ENCODE results near the gene UBTD2. TPM values are rescaled to one million over a fixed set of nuclear protein-coding genes. Genes with fewer than 3 reads are reported as not detected.
A peak's percentile ranks its signal among the peaks of the same experiment; 100 is the strongest.

Gene UBTD2
- polyA plus RNA-seq, 3 donors: 2.3 to 3.2 (median 2.6) TPM

DNA sequence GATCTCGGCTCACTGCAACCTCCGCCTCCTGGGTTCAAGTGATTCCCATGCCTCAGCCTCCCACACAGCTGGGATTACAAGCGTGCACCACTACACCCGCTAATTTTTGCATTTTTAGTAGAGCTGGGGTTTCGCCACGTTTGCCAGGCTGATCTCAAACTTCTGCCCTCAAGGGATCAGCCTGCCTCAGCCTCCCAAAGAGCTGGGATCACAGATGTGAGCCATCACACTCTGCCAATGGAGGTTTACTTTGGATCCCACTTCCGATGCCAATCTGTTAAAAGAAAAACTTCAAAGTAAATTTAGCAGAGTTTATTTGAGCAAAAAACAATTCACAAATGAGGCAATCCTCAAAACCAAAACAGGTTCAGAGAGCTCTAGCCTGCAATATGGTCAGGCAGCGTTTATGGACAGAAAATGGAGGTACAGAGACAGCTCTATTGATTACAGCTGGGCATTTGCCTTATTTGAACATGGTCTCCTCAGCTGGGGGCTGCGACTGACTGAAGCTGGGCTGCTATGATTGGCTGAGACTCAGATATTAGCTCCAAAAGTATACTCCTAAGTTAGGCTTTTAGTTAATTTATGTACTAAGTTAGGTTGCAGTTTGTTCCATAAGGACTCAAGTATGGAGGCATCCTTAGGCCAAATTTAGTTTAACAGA is 18.6 kb upstream of the UBTD2 start:
- Mint-ChIP-seq H3K36me3 (peaks cover 0 to 3% of the 10 kb centered on the region in 2 donors), H3K27ac (peak overlapping the region in 1 of 7 donors; percentile 9), H3K4me1 (no peaks in the 10 kb centered on the region), H3K27me3 (ENCODE audit: low read depth in 3 of 3) (peaks cover 0 to 2% (median 0%) of the 10 kb centered on the region in 3 donors), H3K9me3 (peaks cover 0 to 23% (median 15%) of the 10 kb centered on the region in 7 donors), H3K4me3 (no peak overlapping the region)
- Histone ChIP-seq H2AFZ (ENCODE audit: insufficient read depth, low read depth, low read length, poor library complexity, severe bottlenecking) (no peak overlapping the region), H3K27ac (ENCODE audit: low read depth in 1 of 2, low read length in 2 of 2) (no peak overlapping the region), H3K4me1 (ENCODE audit: control insufficient read depth in 1 of 2, insufficient read depth in 2 of 2, low read length in 2 of 2) (no peaks in the 10 kb centered on the region), H3K9ac (ENCODE audit: insufficient read depth, low read length, poor library complexity, severe bottlenecking) (no peak overlapping the region), H4K20me1 (ENCODE audit: insufficient read depth, low read length) (no peaks in the 10 kb centered on the region), H3K4me2 (replicated peaks; ENCODE audit: extremely low read depth, low read length, poor library complexity, severe bottlenecking) (no peak overlapping the region), H3K79me2 (ENCODE audit: insufficient read depth, low read length) (no peaks in the 10 kb centered on the region), H3K4me3 (replicated peaks in 1 of 3; ENCODE audit: low read depth in 2 of 3, low read length in 3 of 3) (no peak overlapping the region), H3K27me3 (ENCODE audit: control insufficient read depth in 2 of 2, insufficient read depth in 2 of 2, low read length in 2 of 2) (no peaks in the 10 kb centered on the region), H3K36me3 (replicated peaks in 1 of 2; ENCODE audit: control insufficient read depth in 1 of 2, insufficient read depth in 2 of 2, low read length in 2 of 2) (no peaks in the 10 kb centered on the region), H3K9me3 (replicated peaks in 1 of 2; ENCODE audit: control insufficient read depth in 1 of 2, insufficient read depth in 1 of 2, low read length in 2 of 2) (peaks cover 5 to 13% of the 10 kb centered on the region in 2 donors)
- intact Hi-C loops (cut with micrococcal nuclease): no loop called here
- no peak for DNase-seq
- 59% methylated on average over 3 of the region's 9 CpGs for WGBS (ENCODE audit: insufficient coverage)
- TF ChIP-seq, protein P1, sequence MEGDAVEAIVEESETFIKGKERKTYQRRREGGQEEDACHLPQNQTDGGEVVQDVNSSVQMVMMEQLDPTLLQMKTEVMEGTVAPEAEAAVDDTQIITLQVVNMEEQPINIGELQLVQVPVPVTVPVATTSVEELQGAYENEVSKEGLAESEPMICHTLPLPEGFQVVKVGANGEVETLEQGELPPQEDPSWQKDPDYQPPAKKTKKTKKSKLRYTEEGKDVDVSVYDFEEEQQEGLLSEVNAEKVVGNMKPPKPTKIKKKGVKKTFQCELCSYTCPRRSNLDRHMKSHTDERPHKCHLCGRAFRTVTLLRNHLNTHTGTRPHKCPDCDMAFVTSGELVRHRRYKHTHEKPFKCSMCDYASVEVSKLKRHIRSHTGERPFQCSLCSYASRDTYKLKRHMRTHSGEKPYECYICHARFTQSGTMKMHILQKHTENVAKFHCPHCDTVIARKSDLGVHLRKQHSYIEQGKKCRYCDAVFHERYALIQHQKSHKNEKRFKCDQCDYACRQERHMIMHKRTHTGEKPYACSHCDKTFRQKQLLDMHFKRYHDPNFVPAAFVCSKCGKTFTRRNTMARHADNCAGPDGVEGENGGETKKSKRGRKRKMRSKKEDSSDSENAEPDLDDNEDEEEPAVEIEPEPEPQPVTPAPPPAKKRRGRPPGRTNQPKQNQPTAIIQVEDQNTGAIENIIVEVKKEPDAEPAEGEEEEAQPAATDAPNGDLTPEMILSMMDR (IDR thresholded peaks at IDR 0.05): no peak

DNA sequence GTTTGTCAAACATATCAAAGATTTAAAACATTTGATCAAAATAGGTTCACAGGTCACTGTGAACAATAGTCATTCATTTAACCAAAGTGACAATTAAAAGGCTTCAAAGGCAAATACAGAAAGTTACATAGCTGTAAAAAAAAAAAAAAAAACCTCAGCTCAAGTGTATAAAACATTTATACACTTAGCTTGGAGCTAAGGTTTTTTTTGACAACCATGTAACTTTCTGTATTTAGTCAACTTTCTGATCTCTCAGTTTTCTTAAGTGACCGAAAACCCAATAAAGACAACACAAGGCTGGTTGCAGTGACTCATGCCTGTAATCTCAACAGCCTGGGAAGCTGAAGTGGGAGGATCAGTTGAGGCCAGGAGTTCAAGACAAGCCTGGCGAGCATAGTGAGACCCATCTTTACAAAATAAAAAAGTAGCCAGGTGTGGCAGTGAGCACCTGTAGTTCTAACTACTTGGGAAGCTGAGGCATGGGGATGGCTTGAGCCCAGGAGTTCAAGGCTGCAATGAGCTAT is 16.4 kb upstream of the UBTD2 start:
- Mint-ChIP-seq H3K9me3 (peaks cover 0 to 6% (median 5%) of the 10 kb centered on the region in 7 donors), H3K4me1 (no peaks in the 10 kb centered on the region), H3K27me3 (ENCODE audit: low read depth in 3 of 3) (peaks cover 0 to 3% (median 0%) of the 10 kb centered on the region in 3 donors), H3K4me3 (no peak overlapping the region), H3K36me3 (no peaks in the 10 kb centered on the region), H3K27ac (no peak overlapping the region)
- Histone ChIP-seq H3K4me3 (replicated peaks in 1 of 3; ENCODE audit: low read depth in 2 of 3, low read length in 3 of 3) (no peak overlapping the region), H3K79me2 (ENCODE audit: insufficient read depth, low read length) (no peaks in the 10 kb centered on the region), H3K9ac (ENCODE audit: insufficient read depth, low read length, poor library complexity, severe bottlenecking) (no peak overlapping the region), H3K4me2 (replicated peaks; ENCODE audit: extremely low read depth, low read length, poor library complexity, severe bottlenecking) (no peak overlapping the region), H3K27ac (ENCODE audit: low read depth in 1 of 2, low read length in 2 of 2) (no peak overlapping the region), H3K36me3 (replicated peaks in 1 of 2; ENCODE audit: control insufficient read depth in 1 of 2, insufficient read depth in 2 of 2, low read length in 2 of 2) (no peaks in the 10 kb centered on the region), H3K27me3 (ENCODE audit: control insufficient read depth in 2 of 2, insufficient read depth in 2 of 2, low read length in 2 of 2) (no peaks in the 10 kb centered on the region), H3K4me1 (ENCODE audit: control insufficient read depth in 1 of 2, insufficient read depth in 2 of 2, low read length in 2 of 2) (no peaks in the 10 kb centered on the region), H3K9me3 (replicated peaks in 1 of 2; ENCODE audit: control insufficient read depth in 1 of 2, insufficient read depth in 1 of 2, low read length in 2 of 2) (peaks cover under 1 to 3% of the 10 kb centered on the region in 2 donors), H4K20me1 (ENCODE audit: insufficient read depth, low read length) (no peaks in the 10 kb centered on the region), H2AFZ (ENCODE audit: insufficient read depth, low read depth, low read length, poor library complexity, severe bottlenecking) (no peak overlapping the region)
- TF ChIP-seq, protein P1 (IDR thresholded peaks at IDR 0.05): no peak
- no CpG with 5 or more reads among the region's 2 CpGs for WGBS (ENCODE audit: insufficient coverage)
- intact Hi-C loops (cut with micrococcal nuclease): no loop called here
- no peak for DNase-seq

Measured in CD14-positive monocyte (primary cell).